Measurements from ENCODE around the gene TATDN2.
A peak's percentile ranks its signal among the peaks of the same experiment; 100 is the strongest.

TATDN2 gene

GRCh38 chr3:10224794-10225665 lies 23.2 kb upstream of the TATDN2 start:
- Histone ChIP-seq H3K4me1 (ENCODE audit: control insufficient read depth, low read depth, low read length) (no peaks in the 10 kb centered on the region), H3K79me2 (ENCODE audit: control insufficient read depth, insufficient read depth, low read length) (no peaks in the 10 kb centered on the region), H3K4ac (ENCODE audit: low read depth, low read length) (no peak overlapping the region), H3K4me3 (ENCODE audit: low read length) (no peak overlapping the region), H2BK15ac (replicated peaks; ENCODE audit: low read depth) (no peak overlapping the region), H2BK120ac (ENCODE audit: low read depth, low read length) (no peak overlapping the region), H3K18ac (ENCODE audit: low read length) (no peak overlapping the region), H3K27ac (ENCODE audit: low read depth, low read length) (no peak overlapping the region), H3K36me3 (ENCODE audit: control insufficient read depth, insufficient read depth, low read length) (no peaks in the 10 kb centered on the region), H2AK5ac (ENCODE audit: low read length) (no peak overlapping the region), H2BK5ac (ENCODE audit: low read length) (no peak overlapping the region), H3K4me2 (ENCODE audit: low read length) (no peak overlapping the region), H3K23ac (ENCODE audit: low read length) (no peak overlapping the region), H4K8ac (ENCODE audit: low read depth, low read length) (no peak overlapping the region), H3K79me1 (ENCODE audit: low read length) (no peaks in the 10 kb centered on the region), H3K9ac (ENCODE audit: low read length) (no peak overlapping the region), H4K5ac (ENCODE audit: low read length) (no peak overlapping the region), H3K27me3 (ENCODE audit: insufficient read depth, low read length, poor library complexity) (no peaks in the 10 kb centered on the region), H3K56ac (ENCODE audit: low read length) (peak overlapping the region; percentile 1)
- no CpG with 5 or more reads among the region's 4 CpGs for WGBS (ENCODE audit: extremely low coverage, insufficient coverage, low lambda C conversion rate)
- DNase-seq: peak; percentile 85

GRCh38 chr3:10226293-10226692 lies 22.0 kb upstream of the TATDN2 start:
- no peak overlapping the region for H3K4me3 ChIP-seq (ENCODE audit: low read length)
- H3K4me2 ChIP-seq (ENCODE audit: low read length): no peak overlapping the region
- no peak overlapping the region for H2AK5ac ChIP-seq (ENCODE audit: low read length)
- no peaks in the 10 kb centered on the region for H3K27me3 ChIP-seq (ENCODE audit: insufficient read depth, low read length, poor library complexity)
- H3K23ac ChIP-seq (ENCODE audit: low read length): no peak overlapping the region
- no peak overlapping the region for H3K18ac ChIP-seq (ENCODE audit: low read length)
- no peak overlapping the region for H4K8ac ChIP-seq (ENCODE audit: low read depth, low read length)
- H3K36me3 ChIP-seq (ENCODE audit: control insufficient read depth, insufficient read depth, low read length): no peaks in the 10 kb centered on the region
- H4K5ac ChIP-seq (ENCODE audit: low read length): no peak overlapping the region
- no peak overlapping the region for H3K27ac ChIP-seq (ENCODE audit: low read depth, low read length)
- H3K4ac ChIP-seq (ENCODE audit: low read depth, low read length): no peak overlapping the region
- no peak overlapping the region for H3K9ac ChIP-seq (ENCODE audit: low read length)
- H2BK15ac ChIP-seq (replicated peaks; ENCODE audit: low read depth): no peak overlapping the region
- no peak overlapping the region for H2BK5ac ChIP-seq (ENCODE audit: low read length)
- no peak for DNase-seq
- no CpG with 5 or more reads among the region's 10 CpGs for WGBS (ENCODE audit: extremely low coverage, insufficient coverage, low lambda C conversion rate)
- H2BK120ac ChIP-seq (ENCODE audit: low read depth, low read length): no peak overlapping the region
- no peaks in the 10 kb centered on the region for H3K79me1 ChIP-seq (ENCODE audit: low read length)
- H3K79me2 ChIP-seq (ENCODE audit: control insufficient read depth, insufficient read depth, low read length): no peaks in the 10 kb centered on the region
- no peaks in the 10 kb centered on the region for H3K4me1 ChIP-seq (ENCODE audit: control insufficient read depth, low read depth, low read length)
- H3K56ac ChIP-seq (ENCODE audit: low read length): no peak overlapping the region

- WGBS (ENCODE audit: extremely low coverage, insufficient coverage, low lambda C conversion rate): no CpG with 5 or more reads among the region's 4 CpGs
- Histone ChIP-seq H2AK5ac (ENCODE audit: low read length) (no peak overlapping the region), H3K4me2 (ENCODE audit: low read length) (no peak overlapping the region), H3K23ac (ENCODE audit: low read length) (no peak overlapping the region), H3K36me3 (ENCODE audit: control insufficient read depth, insufficient read depth, low read length) (no peaks in the 10 kb centered on the region), H2BK5ac (ENCODE audit: low read length) (no peak overlapping the region), H3K4ac (ENCODE audit: low read depth, low read length) (no peak overlapping the region), H3K27ac (ENCODE audit: low read depth, low read length) (no peak overlapping the region), H2BK15ac (replicated peaks; ENCODE audit: low read depth) (no peak overlapping the region), H3K79me1 (ENCODE audit: low read length) (no peaks in the 10 kb centered on the region), H3K56ac (ENCODE audit: low read length) (no peak overlapping the region), H4K5ac (ENCODE audit: low read length) (no peak overlapping the region), H3K18ac (ENCODE audit: low read length) (no peak overlapping the region), H4K8ac (ENCODE audit: low read depth, low read length) (no peak overlapping the region), H3K9ac (ENCODE audit: low read length) (no peak overlapping the region), H2BK120ac (ENCODE audit: low read depth, low read length) (no peak overlapping the region), H3K27me3 (ENCODE audit: insufficient read depth, low read length, poor library complexity) (no peaks in the 10 kb centered on the region), H3K79me2 (ENCODE audit: control insufficient read depth, insufficient read depth, low read length) (no peaks in the 10 kb centered on the region), H3K4me3 (ENCODE audit: low read length) (no peak overlapping the region), H3K4me1 (ENCODE audit: control insufficient read depth, low read depth, low read length) (no peaks in the 10 kb centered on the region)
- no peak for DNase-seq
These were observed 19.9 kb upstream of the TATDN2 start for GRCh38 chr3:10228248-10228950.

GRCh38 chr3:10229576-10229975 lies 18.7 kb upstream of the TATDN2 start:
- no peak overlapping the region for H4K8ac ChIP-seq (ENCODE audit: low read depth, low read length)
- no peaks in the 10 kb centered on the region for H3K27me3 ChIP-seq (ENCODE audit: insufficient read depth, low read length, poor library complexity)
- no peak overlapping the region for H4K5ac ChIP-seq (ENCODE audit: low read length)
- H3K18ac ChIP-seq (ENCODE audit: low read length): no peak overlapping the region
- no peak overlapping the region for H3K4me2 ChIP-seq (ENCODE audit: low read length)
- no peak overlapping the region for H3K23ac ChIP-seq (ENCODE audit: low read length)
- no peak overlapping the region for H3K4me3 ChIP-seq (ENCODE audit: low read length)
- WGBS (ENCODE audit: extremely low coverage, insufficient coverage, low lambda C conversion rate): no CpG with 5 or more reads among the region's 7 CpGs
- H3K36me3 ChIP-seq (ENCODE audit: control insufficient read depth, insufficient read depth, low read length): no peaks in the 10 kb centered on the region
- H2BK120ac ChIP-seq (ENCODE audit: low read depth, low read length): no peak overlapping the region
- H3K9ac ChIP-seq (ENCODE audit: low read length): no peak overlapping the region
- H3K79me1 ChIP-seq (ENCODE audit: low read length): no peaks in the 10 kb centered on the region
- no peaks in the 10 kb centered on the region for H3K79me2 ChIP-seq (ENCODE audit: control insufficient read depth, insufficient read depth, low read length)
- H3K27ac ChIP-seq (ENCODE audit: low read depth, low read length): no peak overlapping the region
- H2BK15ac ChIP-seq (replicated peaks; ENCODE audit: low read depth): no peak overlapping the region
- no peak for DNase-seq
- H3K4ac ChIP-seq (ENCODE audit: low read depth, low read length): no peak overlapping the region
- H2BK5ac ChIP-seq (ENCODE audit: low read length): no peak overlapping the region
- H3K56ac ChIP-seq (ENCODE audit: low read length): no peak overlapping the region
- no peaks in the 10 kb centered on the region for H3K4me1 ChIP-seq (ENCODE audit: control insufficient read depth, low read depth, low read length)
- H2AK5ac ChIP-seq (ENCODE audit: low read length): no peak overlapping the region

- DNase-seq: no peak
- Histone ChIP-seq H3K18ac (ENCODE audit: low read length) (no peak overlapping the region), H3K36me3 (ENCODE audit: control insufficient read depth, insufficient read depth, low read length) (no peaks in the 10 kb centered on the region), H3K4ac (ENCODE audit: low read depth, low read length) (no peak overlapping the region), H3K4me3 (ENCODE audit: low read length) (no peak overlapping the region), H3K79me1 (ENCODE audit: low read length) (no peaks in the 10 kb centered on the region), H2BK5ac (ENCODE audit: low read length) (no peak overlapping the region), H2BK15ac (replicated peaks; ENCODE audit: low read depth) (no peak overlapping the region), H3K4me2 (ENCODE audit: low read length) (no peak overlapping the region), H4K5ac (ENCODE audit: low read length) (no peak overlapping the region), H3K27me3 (ENCODE audit: insufficient read depth, low read length, poor library complexity) (no peaks in the 10 kb centered on the region), H2AK5ac (ENCODE audit: low read length) (no peak overlapping the region), H3K27ac (ENCODE audit: low read depth, low read length) (no peak overlapping the region), H3K9ac (ENCODE audit: low read length) (no peak overlapping the region), H3K4me1 (ENCODE audit: control insufficient read depth, low read depth, low read length) (no peaks in the 10 kb centered on the region), H2BK120ac (ENCODE audit: low read depth, low read length) (no peak overlapping the region), H3K56ac (ENCODE audit: low read length) (no peak overlapping the region), H4K8ac (ENCODE audit: low read depth, low read length) (no peak overlapping the region), H3K79me2 (ENCODE audit: control insufficient read depth, insufficient read depth, low read length) (no peaks in the 10 kb centered on the region), H3K23ac (ENCODE audit: low read length) (no peak overlapping the region)
- WGBS (ENCODE audit: extremely low coverage, insufficient coverage, low lambda C conversion rate): no CpG with 5 or more reads among the region's 7 CpGs
These were observed 16.1 kb upstream of the TATDN2 start for GRCh38 chr3:10232137-10232536.

Data from mesendoderm (in vitro differentiated cells).